Endothelial cell of umbilical vein (primary cell): ENCODE data around the gene DRD1. TPM values are rescaled to one million over a fixed set of nuclear protein-coding genes. Genes with fewer than 3 reads are reported as not detected.

Experiments
- BruUV-seq: library from RNA; stranded (reverse); fragments of 400-500 nt; replicated peaks from 2 replicates; lab custom pipeline; 2021; lab: Mats Ljungman, UMichigan
- CTCF ChIA-PET: fragments of 300-600, 350-600 bp; sonication (Branson Sonifier 250); formaldehyde crosslinking; loops from one replicate; lab custom pipeline; 2021; ENCODE audit warnings: antibody characterized with exemption, inconsistent platforms; lab: Charles Lee
- POLR2A ChIA-PET: fragments of 300-600, 350-600 bp; sonication (Branson Sonifier 250); formaldehyde crosslinking; loops from one replicate; lab custom pipeline; 2021; ENCODE audit warnings: antibody characterized with exemption, inconsistent platforms; lab: Charles Lee
- DNase-seq: peaks from one replicate; pipeline ENCODE4 v3.0.0-alpha.2; 2011; ENCODE audit warnings: low read depth, low spot score
- FAIRE-seq: peaks from 2 replicates; lab custom pipeline; 2011; peaks lifted over from hg19 to GRCh38; lab: Jason Lieb, UNC
- H2AFZ ChIP-seq: 2 replicates; pipeline ENCODE4 v1.6.0; 2012; ENCODE audit warnings: low read depth, low read length, control low read depth, inconsistent platforms
- H3K27ac ChIP-seq: 2 replicates; pipeline ENCODE4 v1.5.1; 2011; ENCODE audit warnings: low read depth, mild to moderate bottlenecking, control low read depth, low read length, moderate library complexity; ENCODE audit not compliant: insufficient read depth
- H3K27me3 ChIP-seq, 2 experiments: 2 replicates each; pipeline versions ENCODE4 v1.6.0 to v1.6.1; 2011; ENCODE audit warnings: low read length in 2 of 2, mixed read lengths in 1 of 2; ENCODE audit not compliant: control insufficient read depth in 2 of 2, insufficient read depth in 2 of 2
- H3K36me3 ChIP-seq, 2 experiments: 2 replicates in 1 of 2; 3 replicates in 1 of 2; pipeline ENCODE4 v1.5.1; 2011; ENCODE audit warnings: low read length in 2 of 2, mild to moderate bottlenecking in 1 of 2, moderate library complexity in 1 of 2; ENCODE audit not compliant: control insufficient read depth in 2 of 2, insufficient read depth in 2 of 2; ENCODE audit errors: extremely low read depth in 1 of 2
- H3K4me1 ChIP-seq: 3 replicates; pipeline ENCODE4 v1.5.1; 2011; ENCODE audit warnings: mild to moderate bottlenecking, low read length; ENCODE audit not compliant: control insufficient read depth, insufficient read depth; ENCODE audit errors: extremely low read depth
- H3K4me2 ChIP-seq: 2 replicates; pipeline ENCODE4 v1.6.1; 2011; ENCODE audit warnings: low read length, control low read depth, mixed read lengths; ENCODE audit not compliant: insufficient read depth
- H3K4me3 ChIP-seq, 3 experiments: fragments of 200-600 bp in 1 of 3; sonication (generic), shearing (Covaris generic) in 1 of 3; replicated peaks in 1 of 3; 2 replicates each; pipeline ENCODE4 v1.5.1; 2011 to 2016; ENCODE audit warnings: control low read depth in 3 of 3, low read length in 3 of 3, mild to moderate bottlenecking in 2 of 3, inconsistent platforms in 1 of 3, low read depth in 1 of 3, moderate library complexity in 1 of 3; ENCODE audit not compliant: insufficient read depth in 1 of 3
- H3K79me2 ChIP-seq: 2 replicates; pipeline ENCODE4 v1.6.0; 2012; ENCODE audit warnings: low read length, inconsistent platforms; ENCODE audit not compliant: control insufficient read depth, insufficient read depth
- H3K9ac ChIP-seq: replicated peaks from 2 replicates; pipeline ENCODE3; 2011; ENCODE audit warnings: low read length, control low read depth; ENCODE audit not compliant: insufficient read depth; ENCODE audit errors: extremely low read depth
- H3K9me1 ChIP-seq: replicated peaks from 3 replicates; pipeline ENCODE4 v1.6.0; 2011; ENCODE audit warnings: mild to moderate bottlenecking, low read length; ENCODE audit not compliant: control insufficient read depth, insufficient read depth; ENCODE audit errors: extremely low read depth
- H3K9me3 ChIP-seq: replicated peaks from 2 replicates; pipeline ENCODE4 v1.5.1; 2012; ENCODE audit warnings: low read length, inconsistent platforms; ENCODE audit not compliant: control insufficient read depth, insufficient read depth
- H4K20me1 ChIP-seq: replicated peaks from 2 replicates; pipeline ENCODE3; 2011; ENCODE audit warnings: mild to moderate bottlenecking, low read length; ENCODE audit not compliant: control insufficient read depth, insufficient read depth; ENCODE audit errors: extremely low read depth
- CTCF ChIP-seq, 2 donors: IDR thresholded peaks; 1 replicate in 1 of 2; 2 replicates in 1 of 2; pipeline ENCODE4 v1.5.1; 2011; ENCODE audit warnings: low read length in 2 of 2, mild to moderate bottlenecking in 2 of 2, moderate library complexity in 2 of 2, control low read depth in 1 of 2, inconsistent platforms in 1 of 2, low read depth in 1 of 2; ENCODE audit not compliant: insufficient read depth in 1 of 2; ENCODE audit errors: extremely low read depth in 1 of 2
- EZH2 ChIP-seq: IDR thresholded peaks from 2 replicates; pipeline ENCODE4 v1.6.1; 2012; ENCODE audit warnings: borderline replicate concordance, low read depth, mild to moderate bottlenecking, moderate library complexity, low read length, inconsistent platforms; ENCODE audit not compliant: severe bottlenecking
- FOS ChIP-seq: IDR thresholded peaks from 2 replicates; pipeline ENCODE4 v1.6.1; 2011; ENCODE audit warnings: mild to moderate bottlenecking, low read length, moderate library complexity, borderline replicate concordance; ENCODE audit not compliant: insufficient read depth
- GATA2 ChIP-seq: IDR thresholded peaks from 2 replicates; pipeline ENCODE4 v1.7.0; 2011; ENCODE audit warnings: low read depth, mild to moderate bottlenecking, moderate library complexity, mixed read lengths, low read length; ENCODE audit not compliant: insufficient read length, insufficient read depth
- JUN ChIP-seq: IDR thresholded peaks from 2 replicates; pipeline ENCODE4 v1.6.1; 2011; ENCODE audit warnings: borderline replicate concordance, low read depth; ENCODE audit not compliant: insufficient read length, insufficient read depth
- MAX ChIP-seq: IDR thresholded peaks from 2 replicates; pipeline ENCODE4 v1.6.1; 2011; ENCODE audit not compliant: insufficient read depth, insufficient read length
- MYC ChIP-seq: IDR thresholded peaks from one replicate; pipeline ENCODE4 v1.6.1; 2011; ENCODE audit warnings: mild to moderate bottlenecking, low read depth, low read length
- POLR2A ChIP-seq: IDR thresholded peaks from 2 replicates; pipeline ENCODE4 v1.6.1; 2012; ENCODE audit warnings: low read depth, mild to moderate bottlenecking, control low read depth, low read length
- POLR2AphosphoS5 ChIP-seq: IDR thresholded peaks from 2 replicates; pipeline ENCODE4 v1.6.1; 2012; ENCODE audit warnings: low read depth, mild to moderate bottlenecking, control low read depth, low read length, moderate library complexity; ENCODE audit not compliant: insufficient read depth
- dilution Hi-C: fragments of 300-500 bp; cut with MboI; formaldehyde crosslinking; loops from one replicate; pipeline ENCODE4 v1.15.0; 2019; ENCODE audit warnings: low sequenced_read_pairs; ENCODE audit not compliant: extremely low pct_ligation_motif_present
- intact Hi-C: fragments of 100-400 bp; cut with micrococcal nuclease; formaldehyde crosslinking; loops from one replicate; pipeline ENCODE4 v1.10.0; 2022
- polyA plus RNA-seq, 4 experiments: library from polyadenylated mRNA; depleted of rRNA in 3 of 4; stranded (reverse) in 3 of 4; unstranded in 1 of 4; fragments of >200 nt; gene quantifications; 2 replicates each; pipeline versions ENCODE4 v1.2.1 to v1.2.3, GENCODE V29; 2011 to 2012; ENCODE audit warnings: missing spikeins in 1 of 4
- total RNA-seq: library from RNA; stranded (reverse); gene quantifications from 2 replicates; pipeline ENCODE4 v1.2.3, GENCODE V29; 2021

The DRD1 gene
- total and polyA plus RNA-seq, 2 donors (not counting 3 experiments of a cell fraction or from before 2014, with no cell fraction given), result not detected

GRCh38 chr5:175436359-175436758 lies 7.6 kb downstream of the DRD1 start:
- H4K20me1 ChIP-seq, result no peaks in the 10 kb centered on the region
- no peak overlapping the region for H3K27ac ChIP-seq
- H3K9me1 ChIP-seq, result no peaks in the 10 kb centered on the region
- TF ChIP-seq POLR2A (no peak), JUN (no peak), EZH2 (no peak), MYC (no peak), POLR2AphosphoS5 (no peak), GATA2 (no peak), FOS (no peak), MAX (no peak), CTCF (IDR thresholded peaks at IDR 0.05; ENCODE audit: extremely low read depth in 1 of 2, insufficient read depth in 1 of 2, low read depth in 1 of 2, low read length in 2 of 2) (no peak)
- no peaks in the 10 kb centered on the region for H3K27me3 ChIP-seq
- H3K36me3 ChIP-seq, result no peaks in the 10 kb centered on the region
- H3K9me3 ChIP-seq, result no peaks in the 10 kb centered on the region
- no peak for FAIRE-seq
- H3K79me2 ChIP-seq, result no peaks in the 10 kb centered on the region
- no peak overlapping the region for H3K4me3 ChIP-seq
- BruUV-seq, result no TSS peak
- DNase-seq, result no peak
- intact Hi-C loops (no loop called here), dilution Hi-C loops (no loop called here)
- POLR2A ChIA-PET, result no interaction called here
- no peak overlapping the region for H2AFZ ChIP-seq
- H3K9ac ChIP-seq, result no peak overlapping the region
- H3K4me2 ChIP-seq, result no peak overlapping the region
- no peaks in the 10 kb centered on the region for H3K4me1 ChIP-seq
- CTCF ChIA-PET, result no interaction called here
